Suprapubic skin (tissue), 3 donors: ENCODE results near the gene NXPH2.

ENCODE experiments used
- EP300 ChIP-seq: sonication (generic); formaldehyde crosslinking; IDR thresholded peaks from one replicate; pipeline ENCODE4 v1.6.1; 2017; ENCODE audit warnings: antibody characterized with exemption
- TF ChIP-seq, protein P1 (sequence below), 2 donors: fragments of 200-600 bp in 1 of 2; fragments of 450-650 bp in 1 of 2; sonication (generic) in 1 of 2; IDR thresholded peaks; one replicate each; pipeline ENCODE4 v1.5.1; 2016 to 2019; ENCODE audit warnings: antibody characterized with exemption in 2 of 2, mild to moderate bottlenecking in 1 of 2, moderate library complexity in 1 of 2

DNA sequence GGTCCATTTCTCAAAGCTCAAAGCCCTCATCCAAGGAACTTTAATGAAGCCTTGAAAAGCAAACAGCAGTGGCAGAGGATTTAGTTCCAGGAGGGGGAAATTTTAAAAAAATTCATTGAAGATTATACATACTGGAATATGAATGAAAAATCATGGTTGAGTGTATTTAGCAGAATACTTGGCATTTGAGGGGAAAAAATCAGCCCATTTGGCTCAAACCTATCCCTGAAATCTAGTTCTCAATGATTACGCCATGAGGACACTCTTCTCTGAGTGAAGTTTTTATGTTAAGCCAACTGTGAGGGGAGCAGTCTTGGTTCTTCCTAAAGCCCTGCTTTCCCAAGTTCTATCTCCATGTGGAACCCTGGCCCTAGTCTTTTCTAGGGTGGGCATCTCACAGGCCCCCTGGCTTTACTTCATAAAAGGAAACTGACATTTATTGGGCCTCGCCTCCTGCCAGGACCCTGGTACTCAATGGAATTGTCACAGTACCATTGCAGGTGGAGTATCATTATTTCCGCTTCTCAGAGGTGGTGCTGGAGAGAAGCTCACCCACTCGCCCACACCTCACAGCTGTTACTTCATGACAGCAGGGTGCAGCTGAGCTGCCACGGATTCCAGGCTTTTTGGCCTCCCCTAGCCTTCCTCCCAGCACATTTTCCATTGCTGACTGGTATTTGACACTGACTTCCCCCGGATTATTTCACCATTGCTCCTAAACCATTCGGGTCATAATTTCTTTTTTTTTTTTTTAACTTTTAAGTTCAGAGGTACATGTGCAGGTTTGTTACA is 56.8 kb downstream of the NXPH2 start:
- no peak for TF ChIP-seq EP300
- TF ChIP-seq, protein P1, sequence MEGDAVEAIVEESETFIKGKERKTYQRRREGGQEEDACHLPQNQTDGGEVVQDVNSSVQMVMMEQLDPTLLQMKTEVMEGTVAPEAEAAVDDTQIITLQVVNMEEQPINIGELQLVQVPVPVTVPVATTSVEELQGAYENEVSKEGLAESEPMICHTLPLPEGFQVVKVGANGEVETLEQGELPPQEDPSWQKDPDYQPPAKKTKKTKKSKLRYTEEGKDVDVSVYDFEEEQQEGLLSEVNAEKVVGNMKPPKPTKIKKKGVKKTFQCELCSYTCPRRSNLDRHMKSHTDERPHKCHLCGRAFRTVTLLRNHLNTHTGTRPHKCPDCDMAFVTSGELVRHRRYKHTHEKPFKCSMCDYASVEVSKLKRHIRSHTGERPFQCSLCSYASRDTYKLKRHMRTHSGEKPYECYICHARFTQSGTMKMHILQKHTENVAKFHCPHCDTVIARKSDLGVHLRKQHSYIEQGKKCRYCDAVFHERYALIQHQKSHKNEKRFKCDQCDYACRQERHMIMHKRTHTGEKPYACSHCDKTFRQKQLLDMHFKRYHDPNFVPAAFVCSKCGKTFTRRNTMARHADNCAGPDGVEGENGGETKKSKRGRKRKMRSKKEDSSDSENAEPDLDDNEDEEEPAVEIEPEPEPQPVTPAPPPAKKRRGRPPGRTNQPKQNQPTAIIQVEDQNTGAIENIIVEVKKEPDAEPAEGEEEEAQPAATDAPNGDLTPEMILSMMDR (IDR thresholded peaks at IDR 0.05) = no peak
